NB4 (cell line): ENCODE data around the gene GATAD2B.

Experiments
- DNase-seq: peaks from one replicate; pipeline ENCODE4 v3.0.0; 2010; ENCODE audit warnings: low read depth
- H3K4me3 ChIP-seq: one replicate; pipeline ENCODE4 v1.5.1; 2011; ENCODE audit warnings: mild to moderate bottlenecking, low read depth, low read length, moderate library complexity
- CTCF ChIP-seq: IDR thresholded peaks from one replicate; pipeline ENCODE4 v1.5.1; 2012; ENCODE audit warnings: low read depth, low read length
- MAX ChIP-seq: IDR thresholded peaks from 2 replicates; pipeline ENCODE4 v1.6.1; 2011; ENCODE audit warnings: low read depth, low read length
- MYC ChIP-seq: IDR thresholded peaks from 2 replicates; pipeline ENCODE4 v1.6.1; 2011; ENCODE audit warnings: low read depth, low read length
- POLR2A ChIP-seq: IDR thresholded peaks from 2 replicates; pipeline ENCODE4 v1.6.1; 2011; ENCODE audit warnings: mild to moderate bottlenecking; ENCODE audit not compliant: insufficient read length; ENCODE audit errors: extremely low read depth

Gene GATAD2B

GRCh38 chr1:153886127-153886526 lies 36.6 kb downstream of the GATAD2B start:
- DNase-seq = no peak
- no peak for TF ChIP-seq MAX
- no peak for TF ChIP-seq MYC
- no peak for TF ChIP-seq CTCF
- no peak for TF ChIP-seq POLR2A
- H3K4me3 ChIP-seq = no peak overlapping the region

DNA sequence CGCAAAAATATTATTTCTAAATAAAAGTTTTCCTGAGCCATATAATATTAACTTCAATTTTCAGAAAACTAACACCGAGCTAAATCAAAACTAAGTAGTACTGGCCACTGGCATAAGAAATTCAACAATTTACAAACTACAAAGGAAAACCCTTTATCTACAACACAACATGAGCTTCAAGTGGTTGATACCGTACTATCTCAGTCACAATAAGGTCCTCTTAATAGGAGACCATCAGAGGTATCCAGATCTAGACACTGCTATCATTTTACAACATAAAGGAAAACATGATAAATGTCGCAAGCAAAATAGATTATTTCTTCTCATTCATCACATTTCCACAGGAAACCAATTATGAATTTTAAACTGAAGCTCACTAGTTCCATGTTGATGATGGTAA lies 39.5 kb downstream of the GATAD2B start:
- TF ChIP-seq POLR2A = no peak
- no peak for TF ChIP-seq MAX
- no peak for TF ChIP-seq CTCF
- no peak for TF ChIP-seq MYC
- DNase-seq = no peak

GRCh38 chr1:153882296-153882912 lies 40.4 kb downstream of the GATAD2B start:
- DNase-seq = no peak
- no peak for TF ChIP-seq MYC
- TF ChIP-seq CTCF = no peak
- no peak for TF ChIP-seq POLR2A
- no peak for TF ChIP-seq MAX
- H3K4me3 ChIP-seq = no peak overlapping the region

More for the DNA sequence above, 39.5 kb downstream of the GATAD2B start:
- H3K4me3 ChIP-seq = no peak overlapping the region

DNA sequence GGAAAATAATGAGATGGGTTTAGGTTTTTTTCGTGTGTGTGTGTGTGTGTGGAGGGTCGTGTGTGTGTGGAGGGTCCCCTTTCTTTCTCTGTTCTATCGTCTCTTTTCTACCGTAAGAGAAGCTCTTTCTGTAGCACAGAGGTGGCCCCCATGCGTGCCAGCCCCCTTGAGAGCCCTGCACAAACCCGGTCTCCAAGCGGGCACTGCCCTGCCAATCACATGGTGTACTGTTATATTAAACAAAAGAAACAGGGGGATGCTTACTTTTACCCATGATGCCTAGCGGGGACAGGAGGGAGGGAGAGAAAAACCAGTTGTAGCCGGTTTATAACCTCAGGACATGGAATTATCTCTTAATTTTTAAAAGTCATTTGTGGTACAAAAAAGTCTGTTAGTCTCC lies 41.0 kb downstream of the GATAD2B start:
- DNase-seq = no peak
- no peak for TF ChIP-seq CTCF
- no peak for TF ChIP-seq MYC
- TF ChIP-seq MAX = no peak
- TF ChIP-seq POLR2A = no peak
- no peak overlapping the region for H3K4me3 ChIP-seq

GRCh38 chr1:153880962-153881361 lies 41.8 kb downstream of the GATAD2B start:
- H3K4me3 ChIP-seq = no peak overlapping the region
- no peak for DNase-seq
- TF ChIP-seq MAX (no peak), CTCF (no peak), MYC (no peak), POLR2A (no peak)

DNA sequence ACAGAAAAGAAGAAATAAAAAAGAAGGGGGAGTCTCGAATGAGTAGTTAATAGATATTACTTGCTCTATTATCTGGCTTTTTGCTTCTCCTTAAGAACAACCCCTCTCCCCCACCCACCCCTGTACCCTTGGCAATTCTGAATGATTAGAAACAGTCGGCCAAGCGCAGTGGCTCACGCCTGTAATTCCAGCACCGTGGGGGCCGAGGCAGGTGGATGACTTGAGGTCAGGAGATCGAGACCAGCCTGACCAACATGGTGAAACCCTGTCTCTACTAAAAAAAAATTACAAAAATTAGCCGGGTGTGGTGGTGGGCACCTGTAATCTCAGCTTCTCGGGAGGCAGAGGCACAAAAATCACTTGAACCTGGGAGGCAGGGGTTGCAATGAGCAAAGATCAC lies 42.7 kb downstream of the GATAD2B start:
- no peak overlapping the region for H3K4me3 ChIP-seq
- no peak for DNase-seq
- TF ChIP-seq MYC = no peak
- no peak for TF ChIP-seq MAX
- no peak for TF ChIP-seq POLR2A
- TF ChIP-seq CTCF = no peak
